SHP77 (cell line): ENCODE measurements around the gene DHRS1.

ENCODE experiments used
- DNase-seq, 2 experiments: peaks; one replicate each; lab custom pipeline; 2025; lab: John Stamatoyannopoulos, UW

Gene DHRS1

DNA sequence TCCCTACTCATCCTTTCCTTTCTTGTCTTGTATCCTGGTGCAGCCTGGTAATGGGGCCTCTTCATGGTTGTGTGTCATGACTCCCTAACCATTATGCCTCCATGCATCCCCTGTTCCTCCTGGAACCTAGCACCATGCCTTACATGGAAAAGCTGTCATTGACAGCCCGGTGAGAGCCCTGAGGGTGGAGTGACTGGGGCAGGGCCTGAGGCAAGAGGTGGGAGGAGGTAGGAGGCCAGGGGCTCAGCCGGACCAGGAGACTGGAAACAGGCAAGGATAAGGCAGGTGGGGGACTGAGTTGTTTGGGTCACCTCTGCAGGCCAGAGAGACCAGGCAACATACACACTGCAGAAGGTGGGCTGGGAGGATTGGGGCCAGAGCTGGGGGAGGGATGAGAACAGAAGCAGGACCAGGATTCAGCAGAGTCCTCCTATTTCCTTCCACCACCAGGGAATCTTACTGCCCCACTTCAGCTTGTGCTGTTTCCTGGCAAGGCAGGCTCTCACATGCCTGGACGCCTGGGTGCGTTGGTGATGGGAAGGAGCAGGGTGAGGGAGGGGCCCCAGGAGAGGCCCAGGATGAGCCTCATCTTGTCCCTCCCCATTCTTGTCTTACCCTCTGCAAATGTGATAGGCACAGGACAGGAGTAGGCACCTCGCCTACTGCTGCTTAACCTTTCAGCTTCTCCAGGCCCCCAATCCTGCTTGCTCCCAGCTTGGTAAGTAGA lies 10.1 kb upstream of the DHRS1 start, which contains the start of gene LTB4R2:
TSS of gene LTB4R2 (plus strand) at position 603 of the 727 bp plus-strand sequence. CDS start 525 bp downstream, outside the sequence.
- DNase-seq, result no peak

DNA sequence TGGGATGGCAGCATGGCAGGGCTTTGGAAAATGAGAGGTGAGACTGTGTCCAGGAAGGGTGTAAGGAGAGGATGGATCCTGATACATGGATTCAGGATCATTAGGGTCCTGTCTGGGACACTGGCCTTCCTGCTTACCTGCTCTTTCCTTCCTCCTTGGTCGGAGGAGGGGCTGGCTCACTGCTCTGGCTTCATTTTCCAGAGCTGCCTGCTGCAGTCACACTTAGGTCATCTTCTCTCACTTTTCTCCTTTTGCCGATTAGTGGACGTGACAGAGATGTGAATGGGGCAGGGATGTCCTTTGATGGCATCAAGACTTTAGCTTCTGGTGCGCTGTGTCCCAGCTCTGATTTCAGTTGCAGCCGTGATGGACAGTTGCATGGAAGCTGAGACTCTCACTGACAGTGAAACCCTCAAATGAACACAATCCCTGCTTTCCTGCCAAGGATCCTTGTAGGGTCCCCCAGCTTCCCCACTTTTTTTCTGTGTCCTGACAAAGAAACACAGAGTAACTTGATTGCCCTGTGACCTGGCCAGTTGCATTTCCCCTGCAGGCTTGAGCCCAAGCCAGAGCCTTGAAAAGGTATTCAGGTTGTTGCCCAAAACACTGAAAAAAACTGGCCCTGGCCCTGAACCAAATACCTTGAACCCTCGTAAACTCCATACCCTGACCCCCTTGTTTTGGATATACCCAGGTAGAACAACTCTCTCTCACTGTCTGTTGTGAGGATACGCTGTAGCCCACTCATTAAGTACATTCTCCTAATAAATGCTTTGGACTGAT lies 9.0 kb upstream of the DHRS1 start:
- no peak for DNase-seq

DNA sequence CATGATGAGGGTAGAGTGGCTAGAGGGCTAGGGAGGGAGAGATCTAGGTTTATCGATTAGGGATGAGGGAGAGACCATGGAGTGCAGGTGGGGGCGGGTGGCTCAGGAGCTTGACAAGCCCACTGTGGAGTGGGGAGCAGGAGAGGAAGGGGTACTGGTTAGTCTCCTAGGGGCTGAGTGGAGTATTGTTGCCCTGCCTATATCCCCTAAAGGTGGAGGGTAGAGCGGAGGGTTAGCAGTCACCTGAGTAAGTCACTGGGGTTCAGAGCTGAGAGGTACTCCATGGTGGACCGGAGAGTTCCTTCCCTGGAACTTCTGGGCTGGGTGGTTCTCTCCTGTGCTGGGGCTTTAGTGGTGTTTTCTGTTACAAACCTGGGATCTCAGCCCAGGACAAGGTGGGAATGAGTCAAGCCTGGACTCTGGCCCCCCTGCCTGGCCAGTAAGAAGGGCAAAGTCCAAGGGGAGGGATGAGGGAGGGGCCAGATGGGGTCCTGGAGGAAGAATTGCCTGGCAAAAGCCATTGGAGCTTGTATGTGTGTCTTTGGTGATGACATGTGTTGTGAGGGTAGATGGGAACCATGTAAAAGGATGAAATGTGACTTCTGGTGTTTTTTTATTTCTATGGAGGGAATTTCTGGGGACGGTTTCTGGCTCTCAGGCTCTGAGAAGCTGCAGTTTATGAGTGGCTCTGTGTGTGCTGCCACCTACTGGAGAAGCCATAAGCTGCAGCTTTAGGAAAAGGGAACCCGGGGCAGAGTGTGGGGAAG lies 8.2 kb upstream of the DHRS1 start, which contains the start of gene CIDEB:
TSS of gene CIDEB (minus strand) at position 403 of the 767 bp plus-strand sequence. CDS start at position 284, 119 bp downstream.
- DNase-seq, result peak; percentile 54 to 67

DNA sequence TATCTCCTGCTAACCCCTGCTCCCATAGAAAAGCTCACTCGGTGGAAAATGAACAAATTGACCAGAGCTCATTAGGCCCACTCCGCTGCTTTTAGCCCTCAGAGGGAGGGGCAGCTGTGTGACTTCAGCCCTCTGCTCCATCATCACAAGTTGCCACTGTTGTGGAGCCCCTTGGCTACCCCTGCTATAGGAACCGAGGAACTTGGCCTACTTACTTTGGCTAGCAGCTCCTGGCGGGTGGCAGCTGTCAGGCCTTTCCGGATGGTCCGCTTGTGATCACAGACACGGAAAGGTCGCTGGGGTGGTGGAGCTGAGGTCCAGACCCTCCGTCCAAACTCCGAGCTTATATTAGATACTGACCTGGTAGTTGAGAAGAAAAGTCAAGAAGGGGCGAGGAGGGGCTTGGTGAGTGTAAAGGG lies 7.6 kb upstream of the DHRS1 start:
- DNase-seq, result no peak

DNA sequence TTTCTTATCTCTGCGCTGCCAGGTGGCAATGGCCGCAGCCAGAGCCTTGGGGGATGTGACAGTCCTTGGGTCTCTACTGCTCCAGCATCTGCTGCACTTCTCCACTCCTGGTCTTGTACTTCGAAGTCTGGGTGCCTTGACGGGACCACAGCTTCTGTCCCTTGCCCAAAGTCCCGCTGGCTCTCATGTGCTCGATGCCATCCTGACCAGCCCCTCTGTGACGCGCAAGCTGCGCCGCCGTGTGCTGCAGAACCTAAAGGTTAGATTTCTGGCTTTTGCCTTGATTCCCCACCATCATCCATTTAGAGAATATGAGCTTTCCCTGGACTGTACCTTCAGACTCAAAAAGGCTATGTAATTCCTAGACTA lies 4.4 kb upstream of the DHRS1 start:
- no peak for DNase-seq

DNA sequence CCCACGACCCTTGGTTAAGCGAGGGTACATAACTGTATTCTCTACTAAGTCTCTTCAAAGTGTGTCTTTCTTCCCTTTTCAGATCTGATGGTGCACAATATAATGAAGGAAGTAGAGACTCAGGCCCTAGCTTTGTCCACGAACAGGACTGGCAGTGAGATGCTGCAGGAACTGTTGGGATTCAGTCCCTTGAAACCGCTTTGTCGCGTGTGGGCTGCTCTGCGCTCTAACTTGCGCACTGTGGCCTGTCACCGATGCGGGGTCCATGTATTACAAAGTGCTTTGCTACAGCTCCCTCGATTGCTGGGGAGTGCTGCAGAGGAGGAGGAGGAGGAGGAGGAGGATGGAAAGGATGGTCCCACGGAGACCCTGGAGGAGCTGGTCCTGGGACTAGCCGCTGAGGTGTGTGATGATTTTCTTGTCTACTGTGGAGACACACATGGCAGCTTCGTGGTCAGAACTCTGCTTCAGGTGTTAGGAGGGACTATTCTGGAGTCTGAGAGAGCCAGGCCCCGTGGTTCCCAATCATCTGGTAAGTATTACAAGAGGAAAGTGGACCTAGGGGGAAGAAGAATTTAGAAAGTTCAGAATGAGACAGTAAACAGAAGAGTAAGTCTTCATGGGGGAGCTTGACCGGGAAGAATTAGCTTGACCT lies 873 bp upstream of the DHRS1 start:
- no peak for DNase-seq

DNA sequence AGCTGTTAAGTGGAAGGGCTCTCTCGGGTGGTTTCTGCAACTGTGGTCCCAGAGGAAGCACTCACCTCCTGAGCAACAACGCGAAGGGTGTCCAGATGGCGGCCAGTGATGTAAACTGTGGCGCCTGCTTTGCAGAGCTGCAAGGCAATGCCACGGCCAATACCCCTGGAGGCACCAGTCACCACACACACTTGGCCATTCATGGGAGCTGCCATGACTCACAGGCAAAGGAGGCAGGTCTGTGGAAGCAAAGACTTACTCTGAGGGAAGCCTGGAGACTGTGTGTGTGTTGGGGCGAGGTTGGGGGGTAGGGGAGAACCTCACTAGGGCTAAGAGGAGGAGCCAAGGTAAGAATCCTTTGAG lies 707 bp downstream of the DHRS1 start:
- DNase-seq, result peak; percentile 9 to 31

DNA sequence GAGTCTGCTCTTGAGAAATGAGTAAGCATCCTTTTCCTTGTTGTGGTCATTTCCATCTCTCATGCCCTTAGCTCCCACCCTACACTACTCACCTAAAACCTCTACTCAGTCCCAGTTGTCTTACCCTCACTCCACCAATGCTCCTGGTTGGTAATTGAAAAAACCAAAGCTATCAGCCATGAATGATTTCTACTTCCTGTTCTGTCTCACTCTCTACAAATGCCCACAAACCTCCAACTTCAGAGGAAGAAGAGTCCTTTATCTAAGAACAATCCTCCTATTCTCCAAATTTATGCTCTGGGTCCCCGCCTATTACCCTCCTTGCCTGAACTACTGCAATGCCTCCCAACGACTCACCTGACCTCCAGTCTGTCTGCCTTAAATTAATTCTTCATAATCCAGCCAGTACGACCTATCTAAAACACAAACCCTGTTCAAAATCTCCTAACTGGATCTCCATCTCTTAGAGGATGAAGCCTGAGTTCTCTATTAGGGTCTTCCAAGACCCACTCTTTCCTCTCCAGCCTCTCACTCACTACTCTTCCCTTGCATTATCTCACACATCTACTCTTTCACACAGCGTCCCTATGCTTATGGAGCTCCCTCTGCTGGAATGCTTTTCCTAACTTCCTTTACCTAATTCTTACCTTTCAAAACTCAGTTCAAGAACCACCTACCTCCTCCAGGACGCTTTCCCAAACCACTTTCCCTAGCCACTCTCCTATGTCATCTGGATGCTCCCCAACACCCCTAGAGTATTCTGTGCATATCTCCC lies 2.2 kb downstream of the DHRS1 start:
- peak; percentile 43 to 47 for DNase-seq

DNA sequence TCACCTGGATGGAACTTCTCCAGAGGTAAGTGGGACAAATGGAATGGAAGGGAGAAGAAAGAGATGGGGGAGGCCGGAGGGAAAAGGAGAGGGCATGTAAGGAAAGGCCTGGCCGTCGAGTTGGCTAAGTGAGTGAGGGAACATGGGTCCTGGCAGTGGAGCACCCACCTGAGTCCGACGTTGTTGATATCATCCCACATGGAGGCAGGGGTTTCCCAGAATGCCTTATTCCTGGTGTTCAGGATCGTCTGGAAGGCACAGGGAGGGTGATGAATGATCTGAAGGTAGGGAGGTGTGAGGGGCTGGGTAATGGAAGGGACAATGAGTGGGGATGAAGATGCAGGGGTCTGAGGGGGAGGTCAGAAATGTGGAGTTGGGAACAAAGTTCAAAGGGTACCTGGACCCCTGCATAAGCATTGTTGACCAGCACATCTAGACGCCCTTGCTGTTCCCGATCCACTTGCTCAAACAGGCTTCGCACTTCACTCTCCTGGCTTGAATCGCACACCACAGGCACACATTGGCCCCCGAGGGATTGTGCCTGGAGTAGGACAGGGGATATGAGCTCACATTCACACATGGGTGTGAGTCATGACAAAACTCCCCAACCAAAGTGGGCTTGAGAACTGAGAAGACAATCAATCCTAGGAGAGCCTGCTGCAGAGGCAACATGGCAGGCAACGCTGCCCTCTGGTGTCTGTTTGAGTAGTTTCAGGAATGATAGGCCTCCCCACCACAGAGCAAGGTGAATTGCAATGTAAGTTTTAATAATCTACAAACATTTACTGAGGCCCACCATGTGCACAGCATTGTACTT lies 3.0 kb downstream of the DHRS1 start:
- peak; percentile 71 to 75 for DNase-seq

DNA sequence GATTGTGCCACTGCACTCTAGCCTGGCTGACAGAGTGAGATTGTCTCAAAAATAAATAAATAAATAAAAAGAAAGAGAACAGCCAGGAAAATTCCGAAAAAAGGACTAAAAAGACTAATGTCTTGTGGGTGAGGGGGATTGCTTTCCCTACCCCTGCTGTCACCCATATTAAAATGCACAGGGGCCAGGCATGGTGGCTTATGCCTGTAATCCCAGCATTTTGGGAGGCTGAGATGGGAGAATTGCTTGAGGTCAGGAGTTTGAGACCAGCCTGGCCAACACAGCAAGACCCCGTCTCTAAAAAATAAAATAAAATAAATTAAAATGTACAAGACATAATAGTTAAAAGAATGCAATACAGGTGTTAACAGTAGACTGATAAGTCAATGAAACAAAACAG lies 6.1 kb downstream of the DHRS1 start:
- DNase-seq, result no peak

DNA sequence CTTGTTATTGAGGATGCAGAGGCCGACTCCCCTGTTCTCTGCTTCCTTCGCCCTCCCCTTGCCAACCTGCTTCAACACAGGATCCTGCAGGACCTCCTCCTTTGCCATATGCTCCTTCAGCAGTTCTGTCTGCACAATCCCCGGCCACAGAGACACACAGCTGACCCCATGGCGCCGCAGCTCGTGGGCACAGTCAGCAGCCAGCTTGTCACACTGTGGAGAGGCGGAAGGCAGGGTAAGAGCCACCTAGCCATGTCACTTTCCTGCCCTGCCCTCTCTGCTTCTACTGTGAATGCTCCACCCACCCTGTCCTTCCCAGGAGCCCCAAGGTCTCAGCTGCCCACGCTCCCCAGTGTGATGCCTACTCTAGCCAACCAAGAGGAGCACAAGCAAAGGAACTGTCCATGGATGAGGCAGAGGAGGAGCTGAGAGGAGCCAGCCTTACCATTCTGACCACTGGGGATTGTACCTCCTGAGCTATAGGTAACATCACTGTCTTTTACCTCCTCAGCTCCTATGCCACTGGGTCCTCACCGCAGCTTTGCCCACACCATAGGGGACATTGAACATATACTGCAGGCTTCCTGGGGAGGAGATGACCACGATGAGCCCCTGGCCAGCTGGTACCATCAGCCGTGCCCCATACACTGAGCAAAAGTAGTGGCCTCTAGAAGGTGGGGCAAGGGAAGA lies 7.3 kb downstream of the DHRS1 start:
- DNase-seq, result no peak

DNA sequence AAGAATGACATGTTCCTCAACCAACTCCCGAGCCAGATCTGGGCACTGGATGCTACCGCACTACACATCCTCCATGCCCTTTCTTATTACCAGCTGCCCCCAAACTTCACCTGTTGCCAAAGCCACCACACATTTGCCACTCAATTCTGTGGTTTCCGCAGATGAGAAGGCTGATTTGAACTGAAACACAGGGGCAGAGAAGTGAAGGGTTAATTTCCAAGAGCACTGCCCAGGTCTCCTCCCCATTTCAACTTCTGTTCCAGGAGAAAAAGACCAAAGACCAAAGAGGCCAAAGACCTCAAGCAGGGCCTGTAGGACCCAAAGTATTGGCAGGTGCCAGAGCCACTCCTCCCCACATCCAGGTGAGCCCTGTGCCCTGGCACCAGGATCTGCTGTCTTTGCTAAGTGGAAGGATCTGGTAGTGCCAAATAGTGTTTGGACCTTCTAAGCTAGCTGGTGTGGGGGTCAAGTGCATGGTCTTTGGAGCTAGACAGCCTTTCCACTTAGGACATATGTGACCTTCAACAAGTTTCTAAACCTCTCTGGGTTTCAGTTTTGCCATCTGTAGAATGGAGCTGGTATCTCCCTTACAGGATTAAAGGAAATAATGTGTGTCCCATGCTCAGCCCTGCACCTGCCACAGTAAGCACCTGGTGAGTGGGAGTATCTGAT lies 8.0 kb downstream of the DHRS1 start:
- no peak for DNase-seq

DNA sequence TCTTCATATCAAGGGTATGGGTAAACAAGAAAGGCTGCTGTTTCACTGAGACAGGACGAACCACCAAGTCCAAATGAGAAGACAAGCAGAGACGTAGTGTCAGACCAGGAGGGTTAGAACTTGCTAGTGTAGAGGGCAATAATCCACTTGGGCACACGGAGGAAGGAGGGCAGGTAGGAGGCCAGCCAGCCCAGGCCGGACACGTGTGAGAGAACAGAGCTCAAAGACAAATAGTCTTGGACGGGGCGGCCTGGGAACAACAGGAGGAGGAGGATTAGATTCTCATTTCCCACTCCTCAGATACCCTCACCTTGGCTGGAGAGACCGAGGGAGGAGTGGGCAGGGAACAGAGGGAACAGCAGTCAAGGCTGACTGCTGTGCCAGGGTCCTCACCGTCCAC lies 8.8 kb downstream of the DHRS1 start:
- no peak for DNase-seq

DNA sequence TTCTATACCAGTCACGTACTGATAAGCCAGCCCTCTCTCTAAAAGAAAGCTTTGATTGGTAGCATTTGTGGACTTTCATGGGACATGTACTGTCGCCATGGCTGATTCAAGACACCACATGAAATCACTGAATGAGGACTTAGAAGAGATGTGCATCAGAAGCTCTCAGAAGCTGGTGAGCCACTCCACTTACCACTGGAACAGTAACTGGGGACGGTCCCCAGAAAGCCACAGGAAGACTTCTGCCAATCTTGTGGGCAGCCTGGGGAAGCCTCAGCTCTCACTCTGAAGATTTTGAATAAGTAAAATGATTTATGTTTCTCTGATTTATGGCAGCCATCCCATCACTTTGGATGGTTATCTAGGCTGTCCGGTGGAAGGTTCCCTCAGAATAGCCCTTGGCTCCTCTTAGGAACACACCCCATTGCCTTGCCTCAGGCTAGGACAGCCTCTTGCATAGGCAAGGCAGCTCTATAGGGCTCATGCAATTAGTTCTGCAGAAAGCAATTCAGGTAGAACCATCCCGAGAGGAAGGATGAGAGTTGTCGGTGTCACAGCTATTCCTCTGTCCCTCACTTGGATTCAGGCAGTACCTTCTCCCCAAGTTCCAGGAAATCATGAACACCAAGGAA lies 9.8 kb downstream of the DHRS1 start:
- no peak for DNase-seq

DNA sequence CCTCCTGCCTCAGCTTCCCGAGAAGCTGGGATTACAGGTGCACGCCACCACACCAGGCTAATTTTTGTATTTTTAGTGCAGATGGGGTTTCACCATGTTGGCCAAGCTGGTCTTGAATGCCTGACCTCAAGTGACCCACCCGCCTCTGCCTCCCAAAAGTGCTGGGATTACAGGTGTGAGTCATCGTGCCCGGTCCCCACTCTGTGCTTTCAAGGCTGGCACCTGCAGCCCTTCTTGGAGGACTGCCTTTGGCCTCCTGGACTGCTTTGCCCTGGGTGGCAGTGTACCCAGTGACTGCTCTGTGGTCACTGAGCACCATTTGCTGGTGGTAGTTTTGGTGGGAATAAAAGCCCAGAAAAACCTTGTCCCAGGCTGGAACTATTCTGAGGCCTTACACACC lies 12.6 kb downstream of the DHRS1 start:
- DNase-seq, result no peak

DNA sequence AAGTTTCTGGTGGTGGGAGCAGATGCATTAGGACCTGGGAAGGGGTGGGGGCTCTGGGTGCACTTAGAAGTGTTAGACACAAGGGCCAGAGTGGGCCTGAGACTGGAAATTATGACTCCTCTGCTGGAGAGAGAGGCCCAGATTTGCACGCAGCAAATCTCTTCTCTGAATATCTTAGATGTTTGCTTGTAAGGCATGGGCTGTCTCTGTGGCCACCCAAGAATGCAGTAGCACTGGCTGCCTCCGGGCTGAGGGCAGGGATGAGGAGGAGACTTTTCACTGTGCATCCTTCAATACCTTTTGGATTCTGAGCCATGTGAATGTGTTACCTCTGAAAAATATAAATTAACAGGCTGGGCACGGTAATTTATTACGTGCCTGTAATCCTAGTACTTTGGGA lies 14.2 kb downstream of the DHRS1 start:
- no peak for DNase-seq

DNA sequence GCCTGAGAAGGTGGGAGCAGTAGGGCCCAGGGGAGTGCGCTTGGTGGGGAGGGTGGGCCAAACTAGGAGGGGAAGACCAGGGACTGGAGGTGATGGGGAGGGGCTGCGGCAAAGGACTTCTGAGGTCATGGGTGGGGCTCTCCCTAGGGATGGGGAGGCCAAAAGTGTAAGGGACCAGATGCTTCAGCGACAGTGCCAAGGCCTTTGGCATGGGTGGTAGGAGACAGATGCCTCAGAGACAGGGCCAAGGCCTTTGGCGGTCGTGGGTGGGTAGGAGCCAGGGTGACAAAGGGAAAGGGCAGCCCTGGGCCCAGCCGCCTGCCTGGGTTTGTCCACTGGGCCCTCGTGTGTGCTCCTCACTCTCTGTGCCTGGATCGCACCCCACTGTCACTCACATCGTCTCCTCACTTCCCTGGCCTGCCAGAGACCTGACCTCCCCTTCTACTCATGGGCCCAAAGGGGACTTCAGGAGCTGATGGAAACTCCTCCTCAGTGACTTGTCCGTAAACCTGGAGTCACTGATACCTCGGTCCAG lies 15.0 kb downstream of the DHRS1 start:
- DNase-seq, result no peak

DNA sequence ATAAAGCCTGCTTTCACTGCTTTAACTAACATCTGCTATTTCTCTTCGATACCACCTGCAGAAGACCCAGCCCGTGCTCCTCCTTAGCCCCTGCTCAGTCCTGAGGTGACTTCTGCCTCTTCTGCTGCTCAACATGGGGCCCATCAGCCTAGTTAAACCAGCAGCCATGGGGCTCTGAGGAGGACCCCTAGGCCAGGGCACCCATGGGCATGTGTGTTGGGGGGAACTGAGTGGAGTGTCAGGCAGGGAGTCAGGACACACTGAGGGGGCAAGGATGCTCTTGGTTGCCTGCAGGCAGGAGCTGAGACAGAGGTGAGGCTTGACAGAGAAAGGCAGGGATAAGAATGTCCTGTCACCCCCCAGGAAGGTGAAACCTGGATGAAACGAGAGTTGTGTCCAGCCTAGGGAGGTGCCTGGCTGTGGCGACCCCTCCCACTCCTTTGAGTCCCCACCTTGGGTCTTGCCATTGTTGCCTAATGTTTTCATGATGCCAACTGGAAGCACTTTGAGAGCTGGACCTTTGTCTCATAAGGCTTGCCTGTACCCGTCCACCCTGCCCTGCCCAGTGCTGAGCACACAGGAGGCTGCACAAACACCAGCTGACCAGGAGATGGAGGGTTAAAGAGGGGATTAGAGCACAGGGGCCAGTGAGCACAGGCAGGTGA lies 15.7 kb downstream of the DHRS1 start:
- DNase-seq, result no peak
